ENCODE data around the gene GLOD5. TPM values are rescaled to one million over a fixed set of nuclear protein-coding genes. Genes with fewer than 3 reads are reported as not detected.

GLOD5 gene
- total and polyA plus RNA-seq, 2 experiments from 2014 or later, result not detected

DNA sequence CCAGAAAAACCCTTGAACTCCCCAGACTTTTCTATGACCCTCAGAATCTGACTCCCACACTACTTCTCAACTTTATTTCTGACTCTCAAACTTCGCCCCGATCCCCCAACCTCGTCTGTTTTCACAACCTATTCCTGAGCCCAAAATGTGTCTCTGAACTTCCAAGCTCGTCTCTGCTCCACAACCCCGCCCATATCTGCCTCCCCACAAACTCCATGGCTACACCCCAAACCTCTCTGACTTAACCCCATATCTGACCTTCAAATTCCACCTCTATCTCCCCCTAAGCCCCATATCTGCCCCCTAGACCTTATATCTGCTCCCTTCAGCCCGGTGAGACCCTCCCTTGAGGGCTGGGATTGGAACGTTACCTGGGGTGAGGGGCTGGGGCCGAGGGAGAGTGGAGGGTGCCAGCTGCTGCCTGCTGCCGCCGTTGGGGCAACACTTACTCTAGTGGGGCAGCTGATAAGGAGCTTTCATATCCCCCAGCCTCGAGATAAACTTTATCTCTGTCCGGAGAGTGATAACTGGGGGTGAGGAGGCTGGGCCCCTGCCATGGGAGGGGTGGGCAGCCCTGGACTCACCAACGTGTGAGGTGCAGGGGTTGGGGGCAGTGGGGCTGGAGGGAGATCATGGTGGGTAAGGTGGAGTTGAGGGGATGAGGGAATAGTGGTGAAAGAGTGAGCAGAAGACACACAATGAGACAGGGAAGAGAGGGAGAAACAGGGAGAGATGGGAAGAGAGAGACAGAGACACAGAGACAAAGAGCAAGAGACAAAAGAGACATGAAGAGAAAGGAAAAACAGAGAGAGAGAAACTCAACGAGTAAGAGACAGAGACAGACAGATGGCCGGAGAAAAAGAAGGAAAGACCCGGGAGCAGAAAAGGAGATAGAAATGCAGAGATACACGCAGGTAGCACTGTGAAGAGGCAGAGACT is 26.2 kb downstream of the GLOD5 start:
- Histone ChIP-seq H3K36me3 (no peaks in the 10 kb centered on the region), H3K27ac (no peak overlapping the region), H3K4me1 (ENCODE audit: low read depth) (no peaks in the 10 kb centered on the region), H3K27me3 (no peaks in the 10 kb centered on the region), H3K4me3 (no peak overlapping the region), H3K9me3 (ENCODE audit: low read depth) (no peaks in the 10 kb centered on the region)
- DNase-seq (ENCODE audit: low read depth in 1 of 2, low spot score in 1 of 2), result no peak
- TF ChIP-seq, protein P1, sequence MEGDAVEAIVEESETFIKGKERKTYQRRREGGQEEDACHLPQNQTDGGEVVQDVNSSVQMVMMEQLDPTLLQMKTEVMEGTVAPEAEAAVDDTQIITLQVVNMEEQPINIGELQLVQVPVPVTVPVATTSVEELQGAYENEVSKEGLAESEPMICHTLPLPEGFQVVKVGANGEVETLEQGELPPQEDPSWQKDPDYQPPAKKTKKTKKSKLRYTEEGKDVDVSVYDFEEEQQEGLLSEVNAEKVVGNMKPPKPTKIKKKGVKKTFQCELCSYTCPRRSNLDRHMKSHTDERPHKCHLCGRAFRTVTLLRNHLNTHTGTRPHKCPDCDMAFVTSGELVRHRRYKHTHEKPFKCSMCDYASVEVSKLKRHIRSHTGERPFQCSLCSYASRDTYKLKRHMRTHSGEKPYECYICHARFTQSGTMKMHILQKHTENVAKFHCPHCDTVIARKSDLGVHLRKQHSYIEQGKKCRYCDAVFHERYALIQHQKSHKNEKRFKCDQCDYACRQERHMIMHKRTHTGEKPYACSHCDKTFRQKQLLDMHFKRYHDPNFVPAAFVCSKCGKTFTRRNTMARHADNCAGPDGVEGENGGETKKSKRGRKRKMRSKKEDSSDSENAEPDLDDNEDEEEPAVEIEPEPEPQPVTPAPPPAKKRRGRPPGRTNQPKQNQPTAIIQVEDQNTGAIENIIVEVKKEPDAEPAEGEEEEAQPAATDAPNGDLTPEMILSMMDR (IDR thresholded peaks at IDR 0.05; ENCODE audit: low read depth, low read length), result no peak

DNA sequence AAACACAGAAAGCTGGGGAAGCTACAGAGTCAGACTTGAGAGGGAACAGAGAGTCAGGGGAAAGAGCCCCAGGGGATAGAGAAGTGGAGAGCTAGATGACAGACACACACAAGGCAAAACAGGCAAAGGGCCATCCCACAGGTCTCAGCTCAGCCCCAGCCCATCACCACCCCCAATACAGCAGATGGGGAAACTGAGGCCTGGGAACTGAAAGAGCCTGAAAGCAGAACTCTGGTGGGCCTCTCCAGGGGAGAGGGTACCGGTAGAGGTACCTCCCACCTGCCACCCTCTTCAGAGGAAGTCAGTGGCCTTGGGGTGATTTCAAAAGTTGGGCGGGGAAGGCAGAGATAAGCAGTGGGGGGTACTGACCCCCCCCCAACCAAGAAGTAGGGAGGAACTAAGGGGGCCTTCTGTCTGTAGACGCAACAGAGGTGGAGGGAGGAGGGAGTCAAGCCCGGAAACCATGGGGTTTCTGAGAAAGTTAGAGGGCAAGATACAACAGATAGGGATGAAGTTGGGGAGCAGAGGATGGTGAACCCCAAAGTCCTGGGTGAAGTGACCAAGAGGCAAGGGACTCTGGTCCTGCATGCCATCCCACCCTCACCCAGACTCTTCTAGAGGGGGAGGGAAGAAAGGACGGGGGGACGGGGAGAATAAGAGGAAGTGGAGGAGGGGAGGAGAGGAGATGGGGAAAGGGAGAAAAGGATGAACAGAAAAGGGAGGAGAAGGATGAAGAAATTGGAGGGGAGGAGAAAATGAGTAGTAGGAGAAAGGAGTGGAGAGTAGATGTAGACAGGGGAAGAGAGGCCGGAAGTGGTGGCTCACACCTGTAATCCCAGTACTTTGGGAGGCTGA is 28.0 kb downstream of the GLOD5 start:
- DNase-seq (ENCODE audit: low read depth in 1 of 2, low spot score in 1 of 2), result no peak
- Histone ChIP-seq H3K4me1 (ENCODE audit: low read depth) (no peaks in the 10 kb centered on the region), H3K36me3 (no peaks in the 10 kb centered on the region), H3K9me3 (ENCODE audit: low read depth) (no peaks in the 10 kb centered on the region), H3K27ac (no peak overlapping the region), H3K27me3 (no peaks in the 10 kb centered on the region), H3K4me3 (no peak overlapping the region)
- TF ChIP-seq, protein P1 (IDR thresholded peaks at IDR 0.05; ENCODE audit: low read depth, low read length), result no peak

DNA sequence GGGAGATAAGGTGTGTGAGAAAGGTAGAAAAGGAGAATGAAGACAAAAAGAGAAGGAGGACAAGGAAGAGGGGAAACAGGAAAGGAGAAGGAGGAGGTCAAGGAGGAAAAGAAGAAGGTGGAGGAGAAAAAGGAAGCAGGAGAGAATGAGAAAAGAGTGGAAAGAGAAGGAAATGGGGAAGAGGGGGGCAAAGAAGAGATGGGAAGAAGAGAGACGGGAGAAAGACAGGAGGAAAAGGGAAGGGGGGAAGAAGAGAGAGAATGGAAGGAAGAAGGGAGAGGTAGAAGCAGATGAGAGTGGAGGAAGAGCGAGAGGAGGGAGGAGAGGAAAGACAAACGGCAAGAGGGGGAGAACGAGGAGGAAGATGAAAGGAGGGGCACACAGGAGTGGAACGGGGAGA is 28.9 kb downstream of the GLOD5 start:
- H3K27ac ChIP-seq, result no peak overlapping the region
- TF ChIP-seq, protein P1 (IDR thresholded peaks at IDR 0.05; ENCODE audit: low read depth, low read length), result no peak
- no peaks in the 10 kb centered on the region for H3K36me3 ChIP-seq
- no peak for DNase-seq (ENCODE audit: low read depth in 1 of 2, low spot score in 1 of 2)
- H3K9me3 ChIP-seq (ENCODE audit: low read depth), result no peaks in the 10 kb centered on the region
- H3K4me1 ChIP-seq (ENCODE audit: low read depth), result no peaks in the 10 kb centered on the region
- no peaks in the 10 kb centered on the region for H3K27me3 ChIP-seq
- H3K4me3 ChIP-seq, result no peak overlapping the region

DNA sequence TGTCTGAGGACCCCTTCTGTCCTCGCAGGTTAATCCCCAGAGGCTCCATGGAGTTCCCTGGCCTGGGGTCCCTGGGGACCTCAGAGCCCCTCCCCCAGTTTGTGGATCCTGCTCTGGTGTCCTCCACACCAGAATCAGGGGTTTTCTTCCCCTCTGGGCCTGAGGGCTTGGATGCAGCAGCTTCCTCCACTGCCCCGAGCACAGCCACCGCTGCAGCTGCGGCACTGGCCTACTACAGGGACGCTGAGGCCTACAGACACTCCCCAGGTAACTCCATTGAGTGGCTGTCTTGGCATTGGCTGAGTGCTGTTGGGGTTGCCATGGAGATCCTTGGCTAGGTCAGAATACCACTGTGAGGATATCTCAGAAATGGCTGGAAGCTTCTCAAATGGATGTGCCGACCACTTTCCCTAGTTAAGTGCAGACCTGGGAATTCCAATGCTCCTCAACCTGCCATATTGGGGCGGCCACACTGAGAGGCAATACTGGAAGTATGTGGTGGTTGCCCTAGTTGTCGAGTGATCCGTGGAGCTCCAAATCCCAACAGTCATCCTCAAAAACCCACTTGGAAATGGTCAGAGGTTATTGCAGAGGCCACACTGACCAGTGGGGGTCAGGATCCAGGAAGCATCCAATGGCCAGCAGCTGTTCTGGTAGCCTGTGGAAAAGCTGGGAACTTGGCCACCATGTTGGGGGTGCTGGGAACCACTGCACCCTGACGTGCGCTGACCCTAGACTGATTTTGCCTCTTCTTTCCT is 29.7 kb downstream of the GLOD5 start:
- H3K27ac ChIP-seq, result no peak overlapping the region
- H3K4me3 ChIP-seq, result no peak overlapping the region
- no peaks in the 10 kb centered on the region for H3K36me3 ChIP-seq
- no peak for DNase-seq (ENCODE audit: low read depth in 1 of 2, low spot score in 1 of 2)
- TF ChIP-seq, protein P1 (IDR thresholded peaks at IDR 0.05; ENCODE audit: low read depth, low read length), result no peak
- H3K9me3 ChIP-seq (ENCODE audit: low read depth), result no peaks in the 10 kb centered on the region
- no peaks in the 10 kb centered on the region for H3K27me3 ChIP-seq
- no peaks in the 10 kb centered on the region for H3K4me1 ChIP-seq (ENCODE audit: low read depth)

DNA sequence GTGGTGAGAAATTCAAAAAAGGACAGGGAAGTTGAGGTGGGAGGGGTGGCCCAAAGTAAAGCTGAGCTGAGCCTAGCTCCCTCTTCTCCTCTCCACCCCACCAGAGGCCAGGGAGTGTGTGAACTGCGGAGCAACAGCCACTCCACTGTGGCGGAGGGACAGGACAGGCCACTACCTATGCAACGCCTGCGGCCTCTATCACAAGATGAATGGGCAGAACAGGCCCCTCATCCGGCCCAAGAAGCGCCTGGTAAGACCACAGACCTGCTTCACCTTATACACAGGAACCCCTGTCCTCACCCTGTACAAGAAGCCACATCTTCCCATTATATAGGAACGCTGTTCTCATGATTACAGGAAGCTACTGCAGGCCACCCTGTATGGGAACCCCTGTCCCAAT is 30.7 kb downstream of the GLOD5 start:
- DNase-seq (ENCODE audit: low read depth in 1 of 2, low spot score in 1 of 2), result no peak
- Histone ChIP-seq H3K27me3 (no peaks in the 10 kb centered on the region), H3K4me3 (no peak overlapping the region), H3K4me1 (ENCODE audit: low read depth) (no peaks in the 10 kb centered on the region), H3K9me3 (ENCODE audit: low read depth) (no peaks in the 10 kb centered on the region), H3K36me3 (no peaks in the 10 kb centered on the region), H3K27ac (no peak overlapping the region)
- TF ChIP-seq, protein P1 (IDR thresholded peaks at IDR 0.05; ENCODE audit: low read depth, low read length), result no peak
